NB4 (cell line): ENCODE measurements around the gene NPPA.

Source experiments
- CTCF ChIP-seq: IDR thresholded peaks from one replicate; pipeline ENCODE4 v1.5.1; 2012; ENCODE audit warnings: low read depth, low read length
- MAX ChIP-seq: IDR thresholded peaks from 2 replicates; pipeline ENCODE4 v1.6.1; 2011; ENCODE audit warnings: low read depth, low read length
- MYC ChIP-seq: IDR thresholded peaks from 2 replicates; pipeline ENCODE4 v1.6.1; 2011; ENCODE audit warnings: low read depth, low read length
- POLR2A ChIP-seq: IDR thresholded peaks from 2 replicates; pipeline ENCODE4 v1.6.1; 2011; ENCODE audit warnings: mild to moderate bottlenecking; ENCODE audit not compliant: insufficient read length; ENCODE audit errors: extremely low read depth

- no peak for TF ChIP-seq CTCF
- TF ChIP-seq POLR2A: no peak
- TF ChIP-seq MAX: no peak
- TF ChIP-seq MYC: no peak
These were observed 41.2 kb downstream of the NPPA start for GRCh38 chr1:11806307-11806936.
